HCT116 (cell line): ENCODE results near the gene TENM4. TPM values are rescaled to one million over a fixed set of nuclear protein-coding genes. Genes with fewer than 3 reads are reported as not detected.

Experiments used
- ATAC-seq: fragments of 200-7000 bp; cut with Tn5 transposase; 2 replicates; pipeline ENCODE4 v1.9.1; 2020; ENCODE audit warnings: mild to moderate bottlenecking, moderate library complexity
- BruUV-seq: library from RNA; stranded (reverse); fragments of 400-500 nt; replicated peaks from 2 replicates; lab custom pipeline; 2021; lab: Mats Ljungman, UMichigan
- CTCF ChIA-PET: fragments of 300-600 bp; sonication (Branson Sonifier 250); formaldehyde crosslinking; loops from one replicate; lab custom pipeline; 2021; ENCODE audit warnings: antibody characterized with exemption; lab: Charles Lee
- POLR2A ChIA-PET: fragments of 300-600, 350-600 bp; sonication (Branson Sonifier 250); formaldehyde crosslinking; loops from one replicate; lab custom pipeline; 2021; ENCODE audit warnings: antibody characterized with exemption; lab: Charles Lee
- RAD21 ChIA-PET, 2 experiments: fragments of 300-600 bp; sonication (Branson Sonifier 250); formaldehyde crosslinking; loops; one replicate each; lab custom pipeline; 2023; ENCODE audit warnings: low total read pairs in 2 of 2; ENCODE audit not compliant: uncharacterized antibody in 2 of 2, unreplicated experiment in 2 of 2, low non-redundant PET in 1 of 2; lab: Charles Lee
- DNase-seq: peaks from one replicate; pipeline ENCODE4 v3.0.0-alpha.2; 2010; ENCODE audit warnings: low read depth, low spot score
- H2AFZ ChIP-seq: fragments of 200-600 bp; shearing (Covaris generic), sonication (generic); 2 replicates; pipeline ENCODE4 v1.6.1; 2017; ENCODE audit warnings: low read depth, mixed run types, mixed read lengths, antibody characterized with exemption, low read length; ENCODE audit not compliant: poor library complexity, severe bottlenecking
- H3K27ac ChIP-seq: 2 replicates; pipeline ENCODE4 v1.5.1; 2012; ENCODE audit warnings: low read depth, low read length
- H3K27me3 ChIP-seq: fragments of 200-600 bp; sonication (generic); 2 replicates; pipeline ENCODE4 v1.6.1; 2016; ENCODE audit warnings: mixed run types, low read length, mixed read lengths; ENCODE audit not compliant: insufficient read depth
- H3K36me3 ChIP-seq, 2 experiments: fragments of 200-500 bp in 1 of 2; fragments of 200-600 bp in 1 of 2; sonication (Bioruptor generic) in 1 of 2; sonication (generic) in 1 of 2; 2 replicates each; pipeline versions ENCODE4 v1.5.1 to v1.6.1; 2014 to 2016; ENCODE audit warnings: low read length in 2 of 2, inconsistent platforms in 1 of 2, mixed read lengths in 1 of 2, mixed run types in 1 of 2; ENCODE audit not compliant: insufficient read depth in 2 of 2, control insufficient read depth in 1 of 2
- H3K4me1 ChIP-seq, 2 experiments: fragments of 200-600 bp in 1 of 2; sonication (generic) in 1 of 2; 2 replicates each; pipeline versions ENCODE4 v1.5.1 to v1.6.1; 2012 to 2017; ENCODE audit warnings: low read length in 2 of 2, inconsistent platforms in 1 of 2, mild to moderate bottlenecking in 1 of 2, mixed read lengths in 1 of 2, mixed run types in 1 of 2, moderate library complexity in 1 of 2; ENCODE audit not compliant: insufficient read depth in 2 of 2, control insufficient read depth in 1 of 2
- H3K4me2 ChIP-seq: fragments of 200-600 bp; sonication (generic); 2 replicates; pipeline ENCODE4 v1.6.1; 2017; ENCODE audit warnings: mixed run types, low read length, mixed read lengths
- H3K4me3 ChIP-seq, 2 experiments: fragments of 200-600 bp in 1 of 2; sonication (generic) in 1 of 2; replicated peaks in 1 of 2; 2 replicates each; pipeline ENCODE4 v1.5.1; 2011 to 2016; ENCODE audit warnings: low read length in 2 of 2, control low read depth in 1 of 2, low read depth in 1 of 2, mild to moderate bottlenecking in 1 of 2, mixed read lengths in 1 of 2, mixed run types in 1 of 2
- H3K79me2 ChIP-seq: fragments of 200-600 bp; sonication (generic); 2 replicates; pipeline ENCODE4 v1.6.1; 2017; ENCODE audit warnings: mild to moderate bottlenecking, mixed run types, low read length, moderate library complexity, mixed read lengths; ENCODE audit not compliant: insufficient read depth
- H3K9ac ChIP-seq: fragments of 200-600 bp; sonication (generic); 2 replicates; pipeline ENCODE4 v1.6.1; 2016; ENCODE audit warnings: low read length, mixed read lengths
- H3K9me2 ChIP-seq: fragments of 200-600 bp; sonication (generic), shearing (Covaris generic); 2 replicates; pipeline ENCODE4 v1.6.1; 2017; ENCODE audit warnings: mixed run types, mild to moderate bottlenecking, moderate library complexity; ENCODE audit not compliant: insufficient read depth
- H3K9me3 ChIP-seq, 2 experiments: fragments of 200-500 bp in 1 of 2; fragments of 200-600 bp in 1 of 2; sonication (Bioruptor generic) in 1 of 2; sonication (generic) in 1 of 2; 2 replicates each; pipeline ENCODE4 v1.6.1; 2014 to 2017; ENCODE audit warnings: low read length in 2 of 2, mixed read lengths in 2 of 2, inconsistent platforms in 1 of 2, low read depth in 1 of 2, mild to moderate bottlenecking in 1 of 2, mixed run types in 1 of 2, moderate library complexity in 1 of 2; ENCODE audit not compliant: control insufficient read depth in 1 of 2, insufficient read depth in 1 of 2
- H4K20me1 ChIP-seq: fragments of 200-600 bp; sonication (generic), shearing (Covaris generic); 2 replicates; pipeline ENCODE4 v1.6.1; 2017; ENCODE audit warnings: mixed run types, mild to moderate bottlenecking, moderate library complexity; ENCODE audit not compliant: insufficient read depth
- CEBPB ChIP-seq: IDR thresholded peaks from 2 replicates; pipeline ENCODE4 v1.6.1; 2012; ENCODE audit warnings: low read depth
- CTCF ChIP-seq, 3 experiments: fragments of 200-600 bp in 1 of 3; sonication (generic) in 1 of 3; IDR thresholded peaks in 2 of 3; conservative IDR thresholded peaks in 1 of 3; 2 replicates each; pipeline ENCODE4 v1.5.1; 2012 to 2017; ENCODE audit warnings: low read depth in 2 of 3, low read length in 2 of 3, antibody characterized with exemption in 1 of 3, borderline replicate concordance in 1 of 3, control low read depth in 1 of 3, mild to moderate bottlenecking in 1 of 3, mixed read lengths in 1 of 3, mixed run types in 1 of 3, moderate library complexity in 1 of 3; ENCODE audit not compliant: insufficient read depth in 1 of 3
- EGR1 ChIP-seq: IDR thresholded peaks from 2 replicates; pipeline ENCODE4 v1.6.1; 2012; ENCODE audit warnings: low read depth
- EZH2 ChIP-seq: fragments of 200-600 bp; sonication (generic); IDR thresholded peaks from 2 replicates; pipeline ENCODE4 v1.6.1; 2017; ENCODE audit warnings: antibody characterized with exemption, mixed run types
- POLR2A ChIP-seq: IDR thresholded peaks from 2 replicates; pipeline ENCODE4 v1.7.0; 2011; ENCODE audit warnings: borderline replicate concordance; ENCODE audit not compliant: insufficient read depth, insufficient read length; ENCODE audit errors: extremely low read depth
- RAD21 ChIP-seq: IDR thresholded peaks from 2 replicates; pipeline ENCODE4 v1.6.1; 2012; ENCODE audit warnings: low read depth, mild to moderate bottlenecking
- SIN3A ChIP-seq: IDR thresholded peaks from 2 replicates; pipeline ENCODE4 v1.6.1; 2012; ENCODE audit warnings: low read depth
- SP1 ChIP-seq: IDR thresholded peaks from 2 replicates; pipeline ENCODE4 v1.6.1; 2012; ENCODE audit warnings: low read depth
- TCF7L2 ChIP-seq: IDR thresholded peaks from 2 replicates; pipeline ENCODE4 v1.7.0; 2011; ENCODE audit warnings: borderline replicate concordance, inconsistent platforms; ENCODE audit not compliant: insufficient read depth, insufficient read length; ENCODE audit errors: extremely low read depth
- ZBTB33 ChIP-seq: IDR thresholded peaks from 2 replicates; pipeline ENCODE4 v1.6.1; 2011; ENCODE audit warnings: mild to moderate bottlenecking, low read length, moderate library complexity; ENCODE audit not compliant: insufficient replicate concordance; ENCODE audit errors: extremely low read depth
- ZNF274 ChIP-seq: fragments of 200-500 bp; sonication (Bioruptor generic); IDR thresholded peaks from 2 replicates; pipeline ENCODE4 v1.6.1; 2014; ENCODE audit warnings: mild to moderate bottlenecking, low read depth, low read length, inconsistent platforms
- intact Hi-C: fragments of 100-400 bp; cut with micrococcal nuclease; formaldehyde crosslinking; loops from 2 replicates; pipeline ENCODE4 v1.10.0; 2022
- total RNA-seq: library from RNA; stranded (reverse); gene quantifications from one replicate; pipeline ENCODE4 v1.2.1, GENCODE V29; 2021; ENCODE audit not compliant: unreplicated experiment
- TF ChIP-seq, protein P1 (sequence below): IDR thresholded peaks from 2 replicates; pipeline ENCODE4 v1.6.1; 2012
- TF ChIP-seq, protein P2 (sequence below): IDR thresholded peaks from 2 replicates; pipeline ENCODE4 v1.6.1; 2012

TENM4 gene
- total RNA-seq, 1 experiment from 2014 or later, result 0.05 TPM

DNA sequence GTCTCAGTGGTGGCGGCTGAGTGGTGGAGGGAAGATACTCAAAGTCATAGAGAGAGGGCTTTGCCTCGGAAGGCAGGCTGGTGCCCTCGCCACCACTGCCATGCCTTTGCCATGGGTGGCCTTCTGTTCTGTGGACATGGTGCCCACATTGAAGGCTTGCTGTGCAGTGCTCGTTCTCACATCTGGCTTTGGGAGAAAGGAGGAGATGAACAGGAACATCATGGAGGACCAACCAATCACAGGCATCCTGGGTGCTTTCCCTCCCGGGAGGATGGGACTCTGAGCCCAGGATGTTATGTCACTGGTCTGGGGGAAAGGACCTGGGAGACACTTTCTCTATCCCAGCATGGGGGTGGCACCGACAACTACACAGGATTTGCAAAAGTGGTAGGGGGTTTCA, 783.8 kb downstream of the TENM4 start:
- Histone ChIP-seq H3K4me2 (no peak overlapping the region), H3K79me2 (no peaks in the 10 kb centered on the region), H3K4me3 (no peak overlapping the region), H3K36me3 (no peaks in the 10 kb centered on the region), H3K9me2 (no peaks in the 10 kb centered on the region), H2AFZ (no peak overlapping the region), H3K27me3 (no peaks in the 10 kb centered on the region), H3K4me1 (no peaks in the 10 kb centered on the region), H4K20me1 (no peaks in the 10 kb centered on the region), H3K9me3 (no peaks in the 10 kb centered on the region), H3K9ac (no peak overlapping the region), H3K27ac (no peak overlapping the region)
- TF ChIP-seq POLR2A, result no peak
- no peak for TF ChIP-seq CEBPB
- TF ChIP-seq SP1, result no peak
- no peak for TF ChIP-seq TCF7L2
- TF ChIP-seq, protein P1, sequence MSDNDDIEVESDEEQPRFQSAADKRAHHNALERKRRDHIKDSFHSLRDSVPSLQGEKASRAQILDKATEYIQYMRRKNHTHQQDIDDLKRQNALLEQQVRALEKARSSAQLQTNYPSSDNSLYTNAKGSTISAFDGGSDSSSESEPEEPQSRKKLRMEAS, result no peak
- TF ChIP-seq, protein P2, sequence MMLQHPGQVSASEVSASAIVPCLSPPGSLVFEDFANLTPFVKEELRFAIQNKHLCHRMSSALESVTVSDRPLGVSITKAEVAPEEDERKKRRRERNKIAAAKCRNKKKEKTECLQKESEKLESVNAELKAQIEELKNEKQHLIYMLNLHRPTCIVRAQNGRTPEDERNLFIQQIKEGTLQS, result no peak
- TF ChIP-seq RAD21, result no peak
- no peak for TF ChIP-seq ZNF274
- TF ChIP-seq EZH2, result no peak
- TF ChIP-seq ZBTB33, result no peak
- TF ChIP-seq SIN3A, result no peak
- no peak for TF ChIP-seq CTCF (IDR thresholded peaks at IDR 0.05 in 2 of 3, conservative IDR thresholded peaks at IDR 0.05 in 1 of 3; ENCODE audit: borderline replicate concordance in 1 of 3, insufficient read depth in 1 of 3, low read depth in 2 of 3, low read length in 2 of 3)
- TF ChIP-seq EGR1, result no peak
- BruUV-seq, result no TSS peak
- intact Hi-C loops, result no loop called here
- ChIA-PET POLR2A (no interaction called here), RAD21 (no interaction called here), CTCF (interaction anchor here (1.1 to 1.6 kb wide), 2 partner anchors 9 to 12 kb away, joined by 3 to 4 read pairs; no protein-coding TSS in a partner anchor)
- ATAC-seq (no peak), DNase-seq (no peak)
